K562 (cell line): Measurements from ENCODE around the gene KCND3. TPM values are rescaled to one million over a fixed set of nuclear protein-coding genes. Genes with fewer than 3 reads are reported as not detected.
A peak's percentile ranks its signal among the peaks of the same experiment; 100 is the strongest.

Source experiments
- CC2D1A ChIP-seq: fragments of 450-650 bp; IDR thresholded peaks from 2 replicates; pipeline ENCODE4 v1.6.1; 2017; ENCODE audit warnings: mild to moderate bottlenecking
- EP400 ChIP-seq: fragments of 450-650 bp; IDR thresholded peaks from 2 replicates; pipeline ENCODE4 v1.6.1; 2017; ENCODE audit warnings: antibody characterized with exemption, mild to moderate bottlenecking, moderate library complexity
- ETV5 ChIP-seq: sonication (generic); formaldehyde crosslinking; IDR thresholded peaks from 2 replicates; pipeline ENCODE4 v1.4.0; 2020; ENCODE audit warnings: low read depth, mild to moderate bottlenecking, missing genetic modification reagents
- HMG20B ChIP-seq: fragments of 250-450 bp; sonication (Bioruptor Pico); IDR thresholded peaks from 2 replicates; pipeline ENCODE4 v1.5.0; 2021; ENCODE audit warnings: mild to moderate bottlenecking
- HMGN3 ChIP-seq: IDR thresholded peaks from 2 replicates; pipeline ENCODE4 v1.6.1; 2011; ENCODE audit warnings: borderline replicate concordance, low read depth, mild to moderate bottlenecking, mixed read lengths, low read length; ENCODE audit not compliant: insufficient read length; ENCODE audit errors: extremely low read depth
- NCOA4 ChIP-seq: fragments of 450-650 bp; IDR thresholded peaks from 2 replicates; pipeline ENCODE4 v1.6.1; 2018; ENCODE audit warnings: mild to moderate bottlenecking; ENCODE audit not compliant: partially characterized antibody
- NELFE ChIP-seq: IDR thresholded peaks from 2 replicates; pipeline ENCODE4 v1.6.1; 2011; ENCODE audit warnings: mild to moderate bottlenecking; ENCODE audit not compliant: insufficient read depth, insufficient read length
- OTX1 ChIP-seq: fragments of 450-650 bp; formaldehyde crosslinking; IDR thresholded peaks from 2 replicates; pipeline ENCODE4 v1.4.0; 2022; ENCODE audit warnings: mild to moderate bottlenecking
- POLR2G ChIP-seq: fragments of 200-400 bp; formaldehyde crosslinking; IDR thresholded peaks from 2 replicates; pipeline ENCODE4 v1.6.1; 2017; ENCODE audit warnings: low read depth, mild to moderate bottlenecking, antibody characterized with exemption, low read length, moderate library complexity
- RCOR1 ChIP-seq, 2 experiments: IDR thresholded peaks; 2 replicates each; pipeline ENCODE4 v1.6.1; 2012; ENCODE audit warnings: low read depth in 2 of 2, low read length in 2 of 2, borderline replicate concordance in 1 of 2, improper control_type of control experiment in 1 of 2
- RHOXF2B ChIP-seq: fragments of 250-450 bp; sonication (Bioruptor Pico); conservative IDR thresholded peaks from 2 replicates; pipeline ENCODE4 v1.5.1; 2021
- SMARCB1 ChIP-seq: IDR thresholded peaks from 2 replicates; pipeline ENCODE4 v1.6.1; 2011; ENCODE audit warnings: improper control_type of control experiment, low read depth; ENCODE audit not compliant: insufficient read length
- SREBF1 ChIP-seq: fragments of 150-350 bp; IDR thresholded peaks from 2 replicates; pipeline ENCODE4 v1.6.1; 2014; ENCODE audit warnings: antibody characterized with exemption, low read depth, low read length, borderline replicate concordance
- TCFL5 ChIP-seq: fragments of 250-450 bp; sonication (Bioruptor Pico); conservative IDR thresholded peaks from 2 replicates; pipeline ENCODE4 v1.6.1; 2021; ENCODE audit warnings: mild to moderate bottlenecking, moderate library complexity, matching md5 sums
- TRIM24 ChIP-seq, 2 experiments: fragments of 450-650 bp; IDR thresholded peaks; 2 replicates each; pipeline ENCODE4 v1.6.1; 2016
- ZFP30 ChIP-seq: fragments of 250-450 bp; sonication (Bioruptor Pico); IDR thresholded peaks from 2 replicates; pipeline ENCODE4 v1.8.0; 2022; ENCODE audit warnings: moderate library complexity, mild to moderate bottlenecking, inconsistent platforms, borderline replicate concordance
- polyA plus RNA-seq, 8 experiments: library from polyadenylated mRNA; depleted of rRNA in 4 of 8; stranded (reverse) in 5 of 8; unstranded in 3 of 8; fragments of >200 nt; fragmentation: Nextera tagmentation in 2 of 8; fragmentation: Illumina TruSeq in 1 of 8; extraction: Ambion mirVana in 2 of 8; extraction: Trizol in 1 of 8; gene quantifications; 2 replicates each; pipeline versions ENCODE4 v1.2.1 to v1.2.3, GENCODE V29; 2011 to 2014; ENCODE audit warnings: inconsistent platforms in 1 of 8, missing spikeins in 1 of 8
- total RNA-seq, 7 experiments: library from RNA; depleted of rRNA in 6 of 7; stranded (reverse); fragments of >200 nt in 6 of 7; fragmentation: Illumina TruSeq in 2 of 7; extraction: Trizol in 2 of 7; gene quantifications; 2 replicates each; pipeline versions ENCODE4 v1.2.1 to v1.2.3, GENCODE V29; 2011 to 2021; ENCODE audit warnings: low replicate concordance in 1 of 7
- TF ChIP-seq, protein P1 (sequence below), 2 experiments: fragments of 450-650 bp in 1 of 2; sonication (generic) in 1 of 2; formaldehyde crosslinking in 1 of 2; IDR thresholded peaks in 1 of 2; conservative IDR thresholded peaks in 1 of 2; 2 replicates each; pipeline versions ENCODE4 v1.6.1 to v1.8.1; 2016 to 2023; ENCODE audit warnings: mild to moderate bottlenecking in 2 of 2, moderate library complexity in 2 of 2, inconsistent platforms in 1 of 2, missing genetic modification reagents in 1 of 2
- TF ChIP-seq, protein P2 (sequence below): fragments of 450-650 bp; IDR thresholded peaks from one replicate; pipeline ENCODE4 v1.6.1; 2018; ENCODE audit warnings: mild to moderate bottlenecking, moderate library complexity; ENCODE audit not compliant: partially characterized antibody
- TF ChIP-seq, protein P3 (sequence below): sonication (generic); formaldehyde crosslinking; IDR thresholded peaks from 2 replicates; pipeline ENCODE4 v1.8.0; 2022; ENCODE audit warnings: mild to moderate bottlenecking, missing genetic modification reagents
- TF ChIP-seq, protein P4 (sequence below): fragments of 250-450 bp; sonication (Bioruptor Pico); IDR thresholded peaks from 2 replicates; pipeline ENCODE4 v1.5.0; 2020; ENCODE audit warnings: mild to moderate bottlenecking

Gene KCND3
- total and polyA plus RNA-seq, 9 of the 15 experiments (the other 6 are each of a cell fraction or from before 2014, with no cell fraction given) = not detected

DNA sequence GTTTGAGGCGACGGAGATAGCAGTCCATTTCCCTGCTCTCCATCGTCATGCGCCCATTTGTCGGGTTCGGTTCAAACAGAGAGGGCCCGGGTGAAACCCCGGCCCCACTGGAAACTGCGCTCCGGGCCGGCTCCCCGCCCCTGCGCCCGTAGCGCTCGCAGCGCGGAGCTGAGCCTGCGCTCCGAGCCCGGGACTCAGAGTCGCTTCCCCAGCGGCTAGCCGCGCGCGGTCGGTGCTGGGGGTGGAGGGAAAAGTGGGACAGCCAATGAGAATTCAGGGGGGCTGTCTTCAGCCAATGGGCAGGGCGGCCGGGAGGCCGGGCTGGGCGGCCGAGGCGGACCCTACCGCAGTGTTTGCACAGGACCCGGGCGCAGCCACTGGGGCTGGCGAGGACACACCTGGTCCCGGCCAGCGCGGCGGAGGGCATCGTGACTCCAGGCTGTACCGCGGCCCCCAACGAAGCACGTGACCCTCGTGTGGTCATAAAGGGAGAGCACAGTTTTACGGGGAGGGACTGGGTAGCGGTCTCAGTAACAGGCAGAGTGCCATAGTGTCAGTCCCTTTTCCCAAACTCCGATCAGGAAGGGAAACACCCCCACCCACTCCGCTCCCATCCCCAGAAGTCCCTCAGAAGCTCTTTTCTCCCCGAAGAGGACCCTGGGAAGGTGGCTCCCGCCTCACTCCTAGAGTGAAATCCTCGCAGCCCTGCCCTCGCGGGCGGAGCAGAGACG is 250.1 kb downstream of the KCND3 start, which contains the start of gene INKA2 (continued):
- TF ChIP-seq, protein P1, sequence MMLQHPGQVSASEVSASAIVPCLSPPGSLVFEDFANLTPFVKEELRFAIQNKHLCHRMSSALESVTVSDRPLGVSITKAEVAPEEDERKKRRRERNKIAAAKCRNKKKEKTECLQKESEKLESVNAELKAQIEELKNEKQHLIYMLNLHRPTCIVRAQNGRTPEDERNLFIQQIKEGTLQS (IDR thresholded peaks at IDR 0.05) = no peak
- TF ChIP-seq, protein P1 (CRISPR knock-in tag; conservative IDR thresholded peaks at IDR 0.05) = no peak
- TF ChIP-seq OTX1 = no peak
- TF ChIP-seq RHOXF2B (CRISPR knock-in tag) = no peak
- peak in 1 of 2 experiments; percentile 41; a peak in 1 of 4 replicates for TF ChIP-seq RCOR1 (IDR thresholded peaks at IDR 0.05; ENCODE audit: borderline replicate concordance in 1 of 2, low read depth in 2 of 2, low read length in 2 of 2)
- TF ChIP-seq CC2D1A = no peak
- TF ChIP-seq, protein P2, sequence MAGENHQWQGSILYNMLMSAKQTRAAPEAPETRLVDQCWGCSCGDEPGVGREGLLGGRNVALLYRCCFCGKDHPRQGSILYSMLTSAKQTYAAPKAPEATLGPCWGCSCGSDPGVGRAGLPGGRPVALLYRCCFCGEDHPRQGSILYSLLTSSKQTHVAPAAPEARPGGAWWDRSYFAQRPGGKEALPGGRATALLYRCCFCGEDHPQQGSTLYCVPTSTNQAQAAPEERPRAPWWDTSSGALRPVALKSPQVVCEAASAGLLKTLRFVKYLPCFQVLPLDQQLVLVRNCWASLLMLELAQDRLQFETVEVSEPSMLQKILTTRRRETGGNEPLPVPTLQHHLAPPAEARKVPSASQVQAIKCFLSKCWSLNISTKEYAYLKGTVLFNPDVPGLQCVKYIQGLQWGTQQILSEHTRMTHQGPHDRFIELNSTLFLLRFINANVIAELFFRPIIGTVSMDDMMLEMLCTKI = no peak
- no peak for TF ChIP-seq SMARCB1
- no peak for TF ChIP-seq ZFP30 (CRISPR knock-in tag)
- peak; percentile 69 for TF ChIP-seq HMGN3
- no peak for TF ChIP-seq TRIM24 (IDR thresholded peaks at IDR 0.05)
- no peak for TF ChIP-seq NCOA4
- no peak for TF ChIP-seq ETV5
- TF ChIP-seq, protein P3, sequence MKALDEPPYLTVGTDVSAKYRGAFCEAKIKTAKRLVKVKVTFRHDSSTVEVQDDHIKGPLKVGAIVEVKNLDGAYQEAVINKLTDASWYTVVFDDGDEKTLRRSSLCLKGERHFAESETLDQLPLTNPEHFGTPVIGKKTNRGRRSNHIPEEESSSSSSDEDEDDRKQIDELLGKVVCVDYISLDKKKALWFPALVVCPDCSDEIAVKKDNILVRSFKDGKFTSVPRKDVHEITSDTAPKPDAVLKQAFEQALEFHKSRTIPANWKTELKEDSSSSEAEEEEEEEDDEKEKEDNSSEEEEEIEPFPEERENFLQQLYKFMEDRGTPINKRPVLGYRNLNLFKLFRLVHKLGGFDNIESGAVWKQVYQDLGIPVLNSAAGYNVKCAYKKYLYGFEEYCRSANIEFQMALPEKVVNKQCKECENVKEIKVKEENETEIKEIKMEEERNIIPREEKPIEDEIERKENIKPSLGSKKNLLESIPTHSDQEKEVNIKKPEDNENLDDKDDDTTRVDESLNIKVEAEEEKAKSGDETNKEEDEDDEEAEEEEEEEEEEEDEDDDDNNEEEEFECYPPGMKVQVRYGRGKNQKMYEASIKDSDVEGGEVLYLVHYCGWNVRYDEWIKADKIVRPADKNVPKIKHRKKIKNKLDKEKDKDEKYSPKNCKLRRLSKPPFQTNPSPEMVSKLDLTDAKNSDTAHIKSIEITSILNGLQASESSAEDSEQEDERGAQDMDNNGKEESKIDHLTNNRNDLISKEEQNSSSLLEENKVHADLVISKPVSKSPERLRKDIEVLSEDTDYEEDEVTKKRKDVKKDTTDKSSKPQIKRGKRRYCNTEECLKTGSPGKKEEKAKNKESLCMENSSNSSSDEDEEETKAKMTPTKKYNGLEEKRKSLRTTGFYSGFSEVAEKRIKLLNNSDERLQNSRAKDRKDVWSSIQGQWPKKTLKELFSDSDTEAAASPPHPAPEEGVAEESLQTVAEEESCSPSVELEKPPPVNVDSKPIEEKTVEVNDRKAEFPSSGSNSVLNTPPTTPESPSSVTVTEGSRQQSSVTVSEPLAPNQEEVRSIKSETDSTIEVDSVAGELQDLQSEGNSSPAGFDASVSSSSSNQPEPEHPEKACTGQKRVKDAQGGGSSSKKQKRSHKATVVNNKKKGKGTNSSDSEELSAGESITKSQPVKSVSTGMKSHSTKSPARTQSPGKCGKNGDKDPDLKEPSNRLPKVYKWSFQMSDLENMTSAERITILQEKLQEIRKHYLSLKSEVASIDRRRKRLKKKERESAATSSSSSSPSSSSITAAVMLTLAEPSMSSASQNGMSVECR (CRISPR knock-in tag) = no peak
- TF ChIP-seq POLR2G = peak; percentile 73
- TF ChIP-seq SREBF1 = no peak
- TF ChIP-seq NELFE = no peak
- no peak for TF ChIP-seq EP400
- no peak for TF ChIP-seq TCFL5 (CRISPR knock-in tag)
- TF ChIP-seq, protein P4, sequence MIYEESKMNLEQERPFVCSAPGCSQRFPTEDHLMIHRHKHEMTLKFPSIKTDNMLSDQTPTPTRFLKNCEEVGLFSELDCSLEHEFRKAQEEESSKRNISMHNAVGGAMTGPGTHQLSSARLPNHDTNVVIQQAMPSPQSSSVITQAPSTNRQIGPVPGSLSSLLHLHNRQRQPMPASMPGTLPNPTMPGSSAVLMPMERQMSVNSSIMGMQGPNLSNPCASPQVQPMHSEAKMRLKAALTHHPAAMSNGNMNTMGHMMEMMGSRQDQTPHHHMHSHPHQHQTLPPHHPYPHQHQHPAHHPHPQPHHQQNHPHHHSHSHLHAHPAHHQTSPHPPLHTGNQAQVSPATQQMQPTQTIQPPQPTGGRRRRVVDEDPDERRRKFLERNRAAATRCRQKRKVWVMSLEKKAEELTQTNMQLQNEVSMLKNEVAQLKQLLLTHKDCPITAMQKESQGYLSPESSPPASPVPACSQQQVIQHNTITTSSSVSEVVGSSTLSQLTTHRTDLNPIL = no peak
- TF ChIP-seq HMG20B (CRISPR knock-in tag) = no peak
